Measurements from ENCODE around the gene GPR108.
"Not testable (repeated sequence)": the region's sequence is repeated elsewhere in the genome, so short reads cannot be mapped to it uniquely, and the experiment has no call there.

GPR108 gene

DNA sequence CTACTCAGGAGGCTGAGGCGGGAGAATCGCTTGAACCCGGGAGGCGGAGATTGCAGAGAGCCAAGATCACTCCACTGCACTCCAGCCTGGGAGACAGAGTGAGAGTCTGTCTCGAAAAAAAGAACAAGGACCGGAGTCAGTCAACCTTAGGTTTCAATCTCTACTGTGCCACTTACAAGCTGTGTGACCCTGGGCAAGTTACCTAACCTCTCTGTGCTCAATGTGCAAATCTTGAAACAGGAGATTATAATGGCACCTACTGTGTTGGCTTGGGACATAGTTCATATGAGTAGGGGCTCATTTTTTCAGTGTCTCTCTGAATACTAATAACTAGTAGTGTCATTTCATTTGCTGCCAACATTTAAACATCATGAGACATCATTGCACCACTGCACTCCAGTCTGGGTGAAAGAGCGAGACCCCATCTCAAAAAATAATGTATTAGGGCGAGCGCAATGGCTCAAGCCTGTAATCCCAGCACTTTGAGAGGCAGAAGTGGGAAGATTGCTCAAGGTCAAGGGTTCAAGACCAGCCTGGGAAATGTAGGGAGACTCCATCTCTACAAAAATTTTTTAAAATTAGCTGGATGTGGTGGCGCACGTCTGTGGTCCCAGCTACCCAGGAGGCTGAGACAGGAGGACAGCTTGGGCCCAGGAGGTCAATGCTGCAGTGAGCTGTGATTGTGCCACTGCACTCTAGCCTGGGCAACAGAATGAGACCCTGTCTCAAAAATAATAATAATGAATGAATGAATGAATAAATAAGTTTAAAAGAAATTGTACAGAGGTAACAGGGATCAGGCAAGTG lies 22.4 kb downstream of the GPR108 start:
- no peaks in the 10 kb centered on the region for H3K36me3 ChIP-seq (ENCODE audit: insufficient read depth, low read length)
- no peak overlapping the region for H3K9ac ChIP-seq (ENCODE audit: low read depth, low read length)
- peaks cover 3% of the 10 kb centered on the region; the same call in 1 of the 2 replicates for H3K4me1 ChIP-seq (ENCODE audit: insufficient read depth, low read length)

DNA sequence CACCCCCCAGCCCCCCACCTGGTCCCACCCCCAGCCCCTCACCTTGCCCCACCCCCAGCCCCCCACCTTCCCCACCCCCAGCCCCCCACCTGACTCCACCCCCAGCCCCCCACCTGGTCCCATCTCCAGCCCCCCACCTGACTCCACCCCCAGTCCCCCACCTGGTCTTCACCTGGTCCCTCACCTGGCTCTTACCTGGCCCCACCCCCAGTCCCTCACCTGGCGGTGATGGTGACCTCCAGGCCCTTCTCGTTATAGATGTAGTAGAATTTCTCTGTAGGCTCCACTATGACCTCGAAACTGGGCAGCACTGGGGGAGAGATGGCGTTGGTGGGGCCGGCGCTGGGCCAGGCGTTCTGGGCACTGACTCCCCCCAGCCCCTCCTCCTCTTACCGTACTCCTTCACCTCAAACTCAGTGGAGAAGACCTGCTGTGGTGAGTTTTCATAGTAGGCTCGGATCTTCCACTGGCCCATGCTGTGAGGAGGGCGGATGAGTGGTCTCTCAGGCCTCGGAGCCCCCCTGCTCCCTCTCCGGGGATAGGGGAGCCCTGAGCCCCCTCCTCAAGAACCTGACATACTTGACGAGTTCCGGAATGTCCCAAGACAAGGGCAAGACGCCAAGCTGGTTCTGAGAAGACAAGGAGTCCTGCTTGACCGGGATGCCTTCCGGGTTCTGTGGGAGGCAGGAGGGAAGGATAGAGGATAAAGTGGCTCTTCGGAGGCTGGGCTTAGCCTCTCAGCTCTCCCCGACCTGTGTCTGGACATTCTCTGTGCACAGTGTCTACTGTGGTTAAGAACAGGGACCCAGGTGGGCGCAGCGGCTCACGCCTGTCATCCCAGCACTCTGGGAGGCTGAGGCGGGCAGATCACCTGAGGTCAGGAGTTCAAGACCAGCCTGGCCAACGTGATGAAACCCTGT lies 23.3 kb downstream of the GPR108 start:
- Histone ChIP-seq H3K9me3 (ENCODE audit: control insufficient read depth, insufficient read depth, low read length) (no peaks in the 10 kb centered on the region), H3K36me3 (ENCODE audit: insufficient read depth, low read length) (no peaks in the 10 kb centered on the region), H3K4me1 (ENCODE audit: insufficient read depth, low read length) (no peaks in the 10 kb centered on the region), H3K9ac (ENCODE audit: low read depth, low read length) (no peak overlapping the region)

More for the DNA sequence above, 22.4 kb downstream of the GPR108 start:
- no peaks in the 10 kb centered on the region for H3K9me3 ChIP-seq (ENCODE audit: control insufficient read depth, insufficient read depth, low read length)

DNA sequence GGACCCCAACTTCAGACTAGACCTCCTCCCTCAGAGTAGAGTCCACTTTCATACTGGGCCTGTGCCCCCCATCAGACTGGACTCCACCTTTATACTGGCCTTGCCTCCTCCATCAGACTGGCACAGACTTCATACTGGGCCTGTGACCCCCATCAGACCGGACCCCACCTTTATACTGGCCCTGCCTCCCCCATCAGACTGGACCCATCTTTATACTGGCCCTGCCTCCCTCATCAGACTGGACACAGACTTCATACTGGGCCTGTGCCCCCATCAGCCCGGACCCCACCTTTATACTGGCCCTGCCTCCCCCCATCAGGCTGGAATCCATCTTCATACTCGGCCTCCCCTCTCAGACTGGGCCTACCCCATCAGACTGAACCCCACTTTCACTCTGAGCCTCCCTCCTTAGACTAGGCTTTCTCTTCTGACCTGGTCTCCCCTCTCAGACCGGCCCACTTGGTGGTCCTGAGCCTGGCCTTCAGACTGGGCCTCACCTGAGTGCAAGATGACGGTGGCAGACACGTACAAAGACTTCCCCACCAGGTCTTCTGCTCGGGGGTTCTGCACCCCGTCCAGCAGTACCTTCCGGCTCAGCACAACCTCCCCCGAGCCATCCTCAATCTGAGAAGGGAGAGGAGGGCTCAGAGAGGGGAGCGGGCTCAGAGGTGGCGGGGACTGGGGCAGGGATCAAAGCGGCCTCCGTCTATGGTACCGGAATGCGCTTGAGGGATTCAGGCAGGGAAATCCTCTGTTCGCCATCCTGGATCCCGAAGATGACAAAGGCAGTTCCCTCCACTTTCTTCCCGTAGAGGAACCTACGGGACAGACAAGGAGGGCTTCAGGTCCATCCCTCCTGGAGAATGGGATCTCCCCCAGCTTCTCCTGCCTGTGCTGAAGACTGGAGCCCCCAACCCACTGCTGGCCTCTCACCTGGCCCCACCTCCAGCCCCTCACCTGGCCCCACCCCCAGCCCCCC lies 24.4 kb downstream of the GPR108 start:
- H3K4me1 ChIP-seq (ENCODE audit: insufficient read depth, low read length): no peaks in the 10 kb centered on the region
- no peaks in the 10 kb centered on the region for H3K36me3 ChIP-seq (ENCODE audit: insufficient read depth, low read length)
- no peaks in the 10 kb centered on the region for H3K9me3 ChIP-seq (ENCODE audit: control insufficient read depth, insufficient read depth, low read length)
- no peak overlapping the region for H3K9ac ChIP-seq (ENCODE audit: low read depth, low read length)

DNA sequence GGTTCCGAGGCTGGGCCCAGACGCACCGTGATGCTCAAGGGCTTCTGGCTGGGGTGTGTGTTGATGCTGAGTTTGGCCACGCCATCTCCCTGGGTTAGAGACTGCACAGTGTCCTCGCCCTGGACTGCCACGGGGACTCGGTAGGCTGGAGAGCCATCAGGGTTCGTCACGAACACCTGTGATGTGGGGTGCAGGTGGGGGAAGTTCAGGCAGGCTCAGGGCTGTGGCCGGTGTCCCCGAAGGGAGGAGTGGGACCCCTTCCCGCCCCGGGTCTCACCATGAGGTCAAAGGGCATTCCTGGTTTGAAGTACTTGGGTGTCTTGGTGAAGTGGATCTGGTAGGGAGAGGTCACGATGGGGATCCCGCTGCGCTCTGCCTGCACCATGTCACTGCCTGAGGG lies 25.1 kb downstream of the GPR108 start:
- H3K36me3 ChIP-seq (ENCODE audit: insufficient read depth, low read length): no peaks in the 10 kb centered on the region
- no peak overlapping the region for H3K9ac ChIP-seq (ENCODE audit: low read depth, low read length)
- H3K4me1 ChIP-seq (ENCODE audit: insufficient read depth, low read length): no peaks in the 10 kb centered on the region
- H3K9me3 ChIP-seq (ENCODE audit: control insufficient read depth, insufficient read depth, low read length): no peaks in the 10 kb centered on the region

DNA sequence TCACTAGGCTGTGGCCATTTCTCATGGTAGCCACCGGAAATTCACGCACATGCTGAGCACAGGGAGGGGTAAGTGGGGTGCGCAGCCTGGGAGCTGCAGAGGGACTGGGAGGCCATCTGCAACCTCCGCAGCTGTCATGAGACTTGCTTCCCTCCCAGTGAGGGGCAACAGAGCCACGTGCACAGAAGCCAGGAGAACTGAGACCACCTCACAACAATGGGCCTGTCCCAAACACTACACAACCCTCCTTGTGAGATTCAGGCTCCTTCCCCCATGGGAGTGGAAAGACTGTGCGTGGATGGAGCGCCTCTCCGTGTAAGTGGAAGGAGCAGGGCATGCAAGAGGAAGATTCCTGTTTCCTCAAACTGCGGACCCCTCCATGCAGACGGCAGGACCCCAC lies 25.8 kb downstream of the GPR108 start:
- H3K36me3 ChIP-seq (ENCODE audit: insufficient read depth, low read length): no peaks in the 10 kb centered on the region
- H3K9ac ChIP-seq (ENCODE audit: low read depth, low read length): no peak overlapping the region
- no peaks in the 10 kb centered on the region for H3K9me3 ChIP-seq (ENCODE audit: control insufficient read depth, insufficient read depth, low read length)
- H3K4me1 ChIP-seq (ENCODE audit: insufficient read depth, low read length): no peaks in the 10 kb centered on the region

DNA sequence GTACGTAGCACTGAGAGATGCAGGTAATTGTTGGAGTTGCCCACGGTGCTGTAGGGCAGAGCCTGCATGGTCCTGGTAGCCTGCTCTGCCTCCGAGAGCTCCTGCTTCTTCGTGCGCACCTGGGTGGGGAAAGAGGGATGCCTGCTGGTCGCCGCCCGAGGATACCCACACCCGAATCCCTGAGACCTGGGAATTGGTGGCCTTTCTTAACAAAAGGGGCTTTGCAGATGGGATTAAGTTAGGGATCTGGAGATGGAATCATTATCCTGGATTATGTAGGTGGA lies 26.4 kb downstream of the GPR108 start:
- Histone ChIP-seq H3K36me3 (ENCODE audit: insufficient read depth, low read length) (no peaks in the 10 kb centered on the region), H3K9me3 (ENCODE audit: control insufficient read depth, insufficient read depth, low read length) (no peaks in the 10 kb centered on the region), H3K4me1 (ENCODE audit: insufficient read depth, low read length) (no peaks in the 10 kb centered on the region), H3K9ac (ENCODE audit: low read depth, low read length) (no peak overlapping the region)

DNA sequence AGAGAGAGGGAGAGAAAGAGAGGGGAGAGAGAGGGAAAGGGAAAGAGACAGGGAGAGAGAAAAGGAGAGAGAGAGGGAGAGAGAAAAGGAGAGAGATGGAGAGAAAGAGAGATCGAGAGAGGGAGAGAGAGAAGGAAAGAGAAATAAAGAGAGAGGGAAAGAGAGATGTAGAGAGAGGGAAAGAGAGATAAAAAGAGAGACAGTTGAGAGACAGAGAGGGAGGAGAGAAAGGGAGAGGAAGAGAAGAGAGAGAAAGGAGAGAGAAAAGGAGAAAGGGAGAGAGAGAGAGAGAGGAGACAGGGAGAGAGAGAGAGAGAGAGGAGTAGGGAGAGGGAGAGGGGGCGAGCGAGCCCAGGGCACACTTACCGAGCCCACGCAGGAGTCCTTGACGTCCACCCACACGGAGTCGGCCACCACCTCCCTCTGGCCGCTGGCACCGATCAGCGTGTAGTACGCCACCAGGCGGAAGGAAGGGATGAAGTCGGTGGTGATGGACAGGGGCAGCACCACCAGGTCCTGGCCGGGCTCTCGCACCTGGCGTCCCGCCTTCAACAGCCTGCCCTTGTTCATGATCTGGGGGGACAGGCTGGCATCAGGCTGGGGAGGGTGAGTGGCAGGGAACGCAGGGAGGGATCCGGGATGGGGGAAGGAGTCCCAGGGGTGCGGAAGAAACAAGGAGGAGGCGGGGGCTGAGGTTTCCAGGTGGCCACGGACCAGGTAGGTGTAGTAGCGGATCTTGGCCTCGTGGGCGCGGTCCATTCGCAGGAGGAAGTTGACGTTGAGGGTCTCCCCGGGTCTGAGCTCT lies 26.9 kb downstream of the GPR108 start:
- H3K9me3 ChIP-seq (ENCODE audit: control insufficient read depth, insufficient read depth, low read length): no peaks in the 10 kb centered on the region
- no peak overlapping the region for H3K9ac ChIP-seq (ENCODE audit: low read depth, low read length)
- H3K4me1 ChIP-seq (ENCODE audit: insufficient read depth, low read length): no peaks in the 10 kb centered on the region
- no peaks in the 10 kb centered on the region for H3K36me3 ChIP-seq (ENCODE audit: insufficient read depth, low read length)

DNA sequence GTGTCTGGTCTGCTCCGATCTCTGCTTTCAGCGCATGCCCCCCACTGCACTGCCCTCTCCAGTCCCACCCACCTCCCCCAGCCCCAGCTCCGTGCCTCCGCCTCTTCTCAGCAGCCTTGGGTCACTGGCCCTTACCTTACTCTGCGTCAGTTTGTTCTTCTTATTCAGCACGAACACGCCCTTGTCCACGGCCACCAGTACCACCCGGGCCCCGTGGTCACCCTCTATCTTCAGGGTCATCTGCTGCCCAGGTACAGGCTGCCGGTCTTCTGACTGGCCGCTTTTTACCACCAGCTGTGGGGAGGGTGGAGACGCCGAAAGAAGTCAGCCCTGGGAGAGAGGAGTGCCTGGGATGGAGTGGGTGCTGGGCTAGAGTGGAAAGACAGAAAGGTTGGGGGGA lies 27.8 kb downstream of the GPR108 start:
- no peaks in the 10 kb centered on the region for H3K9me3 ChIP-seq (ENCODE audit: control insufficient read depth, insufficient read depth, low read length)
- no peak overlapping the region for H3K9ac ChIP-seq (ENCODE audit: low read depth, low read length)
- no peaks in the 10 kb centered on the region for H3K36me3 ChIP-seq (ENCODE audit: insufficient read depth, low read length)
- H3K4me1 ChIP-seq (ENCODE audit: insufficient read depth, low read length): no peaks in the 10 kb centered on the region

DNA sequence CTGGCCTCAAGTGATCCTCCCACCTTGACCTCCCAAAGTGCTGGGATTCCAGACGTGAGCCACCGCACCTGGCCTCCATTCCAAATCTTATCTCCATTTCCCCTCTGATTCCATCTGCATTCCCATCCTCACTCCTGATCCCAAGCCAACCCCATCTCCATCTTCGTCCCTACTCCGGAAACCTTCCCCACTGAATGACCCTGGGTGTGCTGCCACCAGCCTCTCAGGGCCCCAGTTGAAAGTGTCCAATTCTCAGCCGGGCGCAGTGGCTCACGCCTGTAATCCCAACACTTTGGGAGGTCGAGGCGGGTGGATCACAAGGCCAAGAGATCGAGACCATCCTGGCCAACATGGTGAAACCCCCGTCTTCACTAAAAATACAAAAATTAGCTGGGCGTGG lies 28.5 kb downstream of the GPR108 start:
- not testable (repeated sequence) for H3K4me1 ChIP-seq (ENCODE audit: insufficient read depth, low read length); H3K36me3 ChIP-seq (ENCODE audit: insufficient read depth, low read length); H3K9me3 ChIP-seq (ENCODE audit: control insufficient read depth, insufficient read depth, low read length); H3K9ac ChIP-seq (ENCODE audit: low read depth, low read length)

DNA sequence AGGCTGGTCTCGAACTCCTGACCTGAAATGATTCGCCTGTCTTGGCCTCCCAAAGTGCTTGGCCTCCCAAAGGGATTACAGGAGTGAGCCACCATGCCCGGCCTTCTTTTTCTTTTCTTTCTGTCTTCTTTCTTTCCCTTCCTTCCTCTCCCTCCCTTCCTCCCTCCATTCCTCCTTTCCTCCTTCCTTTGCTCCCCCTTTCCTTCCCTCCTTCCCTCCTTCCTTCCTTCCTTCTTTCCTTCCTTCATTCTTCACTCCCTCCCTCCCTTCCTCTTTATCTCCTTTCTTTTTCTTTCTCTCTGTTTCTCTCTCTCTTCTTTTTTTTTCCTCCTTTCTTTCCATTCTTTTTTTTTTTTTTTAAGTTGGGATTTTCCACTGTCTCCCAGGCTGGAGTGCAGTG lies 29.0 kb downstream of the GPR108 start:
- Histone ChIP-seq H3K4me1 (ENCODE audit: insufficient read depth, low read length) (no peaks in the 10 kb centered on the region), H3K9ac (ENCODE audit: low read depth, low read length) (no peak overlapping the region), H3K9me3 (ENCODE audit: control insufficient read depth, insufficient read depth, low read length) (no peaks in the 10 kb centered on the region), H3K36me3 (ENCODE audit: insufficient read depth, low read length) (no peaks in the 10 kb centered on the region)

DNA sequence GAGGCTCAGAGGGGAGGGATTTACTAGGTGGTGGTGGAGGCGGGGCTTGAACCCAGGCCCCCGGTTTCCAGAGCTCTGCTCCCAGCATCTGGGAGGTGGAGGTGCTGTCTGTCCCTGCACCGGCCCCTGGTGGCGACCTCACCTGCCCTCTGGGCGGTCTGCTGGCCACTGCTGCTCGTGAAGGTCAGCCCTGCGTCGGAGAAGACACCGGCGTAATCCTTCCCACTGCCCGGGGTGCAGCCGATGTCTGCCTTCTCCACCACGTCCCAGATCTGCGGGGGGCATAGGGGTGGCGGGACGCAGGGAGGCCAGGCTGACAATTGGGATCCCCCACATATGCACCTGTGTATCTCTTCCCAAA lies 29.7 kb downstream of the GPR108 start:
- Histone ChIP-seq H3K9me3 (ENCODE audit: control insufficient read depth, insufficient read depth, low read length) (no peaks in the 10 kb centered on the region), H3K9ac (ENCODE audit: low read depth, low read length) (no peak overlapping the region), H3K36me3 (ENCODE audit: insufficient read depth, low read length) (no peaks in the 10 kb centered on the region), H3K4me1 (ENCODE audit: insufficient read depth, low read length) (no peaks in the 10 kb centered on the region)

DNA sequence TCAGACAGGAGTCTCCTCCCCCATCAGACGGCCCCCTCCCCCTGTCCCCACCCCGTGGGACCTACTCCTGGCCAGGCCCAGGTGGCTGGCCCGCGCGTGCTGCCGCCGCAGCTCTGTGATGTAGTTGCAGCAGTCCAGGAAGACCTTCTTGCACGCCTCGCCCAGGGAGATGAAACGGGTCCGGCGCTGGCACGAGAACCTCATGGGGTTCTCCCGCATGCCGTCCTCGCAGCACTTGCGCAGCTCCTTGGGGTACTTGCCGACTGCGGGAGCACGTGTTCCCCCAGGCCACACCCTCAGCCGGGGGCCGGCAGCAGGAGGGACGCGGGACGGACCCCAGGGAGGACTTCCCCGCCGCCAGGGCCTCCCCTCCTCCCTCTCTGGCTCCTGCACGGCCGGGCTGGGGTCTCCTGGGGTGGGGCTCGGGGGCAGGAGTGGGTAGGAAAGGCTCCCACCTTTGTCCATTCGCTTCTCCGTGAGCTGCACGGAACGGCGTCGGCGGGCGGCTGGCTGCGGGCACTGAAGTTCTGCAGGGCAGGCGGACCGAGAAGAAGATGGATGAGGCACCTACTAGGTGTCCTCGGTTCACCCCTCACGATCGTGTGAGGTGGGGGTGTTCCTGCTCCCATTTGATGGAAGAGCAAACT lies 30.2 kb downstream of the GPR108 start:
- no peaks in the 10 kb centered on the region for H3K9me3 ChIP-seq (ENCODE audit: control insufficient read depth, insufficient read depth, low read length)
- H3K4me1 ChIP-seq (ENCODE audit: insufficient read depth, low read length): no peaks in the 10 kb centered on the region
- H3K36me3 ChIP-seq (ENCODE audit: insufficient read depth, low read length): no peaks in the 10 kb centered on the region
- H3K9ac ChIP-seq (ENCODE audit: low read depth, low read length): no peak overlapping the region

DNA sequence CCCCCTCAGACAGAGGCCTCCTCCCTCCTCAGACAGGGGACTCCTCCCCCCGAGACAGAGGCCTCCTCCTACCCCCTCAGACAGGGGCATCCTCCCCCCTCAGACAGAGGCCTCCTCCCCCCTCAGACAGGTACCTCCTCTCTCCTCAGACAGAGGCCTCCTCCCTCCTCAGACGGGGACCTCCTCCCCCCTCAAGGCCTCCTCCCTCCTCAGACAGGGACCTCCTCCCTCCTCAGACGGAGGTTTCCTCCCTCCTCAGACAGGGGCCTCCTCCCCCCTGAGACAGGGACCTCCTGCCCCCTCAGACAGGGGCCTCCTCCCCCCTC lies 30.8 kb downstream of the GPR108 start:
- no peaks in the 10 kb centered on the region for H3K4me1 ChIP-seq (ENCODE audit: insufficient read depth, low read length)
- H3K9ac ChIP-seq (ENCODE audit: low read depth, low read length): no peak overlapping the region
- H3K9me3 ChIP-seq (ENCODE audit: control insufficient read depth, insufficient read depth, low read length): no peaks in the 10 kb centered on the region
- H3K36me3 ChIP-seq (ENCODE audit: insufficient read depth, low read length): no peaks in the 10 kb centered on the region

Data from ES-I3 (cell line).